OCI-LY7 (cell line): ENCODE measurements around the gene NFIA. TPM values are rescaled to one million over a fixed set of nuclear protein-coding genes. Genes with fewer than 3 reads are reported as not detected.

Experiments
- BruUV-seq: library from RNA; stranded (reverse); fragments of 400-500 nt; replicated peaks from 2 replicates; lab custom pipeline; 2021; lab: Mats Ljungman, UMichigan
- CTCF ChIA-PET: fragments of 300-600 bp; sonication (Branson Sonifier 250); formaldehyde crosslinking; loops from one replicate; lab custom pipeline; 2022; ENCODE audit warnings: antibody characterized with exemption; ENCODE audit not compliant: unreplicated experiment; lab: Charles Lee
- POLR2A ChIA-PET: fragments of 300-600 bp; sonication (Branson Sonifier 250); formaldehyde crosslinking; loops from one replicate; lab custom pipeline; 2022; ENCODE audit warnings: antibody characterized with exemption; lab: Charles Lee
- DNase-seq: peaks from one replicate; pipeline ENCODE4 v3.0.0-alpha.2; 2015; ENCODE audit warnings: low spot score
- H2AFZ ChIP-seq: fragments of 200-600 bp; sonication (generic), shearing (Covaris generic); 2 replicates; pipeline ENCODE4 v1.6.1; 2014; ENCODE audit warnings: mild to moderate bottlenecking, antibody characterized with exemption, low read length, moderate library complexity
- H3K27ac ChIP-seq: fragments of 200-600 bp; sonication (generic); 2 replicates; pipeline ENCODE4 v1.5.1; 2014; ENCODE audit warnings: mixed run types, low read depth, mild to moderate bottlenecking, moderate library complexity, low read length, inconsistent platforms; ENCODE audit not compliant: poor library complexity, severe bottlenecking
- H3K36me3 ChIP-seq: fragments of 200-600 bp; sonication (generic); 2 replicates; pipeline ENCODE4 v1.6.1; 2014; ENCODE audit warnings: mild to moderate bottlenecking, antibody characterized with exemption, low read length, moderate library complexity, mixed read lengths; ENCODE audit not compliant: insufficient read depth
- H3K4me1 ChIP-seq: fragments of 200-600 bp; sonication (generic); 2 replicates; pipeline ENCODE4 v1.5.1; 2014; ENCODE audit warnings: mild to moderate bottlenecking, low read length; ENCODE audit not compliant: insufficient read depth, poor library complexity, severe bottlenecking
- H3K4me2 ChIP-seq: fragments of 200-600 bp; sonication (generic); 2 replicates; pipeline ENCODE4 v1.6.1; 2014; ENCODE audit warnings: mild to moderate bottlenecking, low read length
- H3K4me3 ChIP-seq: fragments of 200-600 bp; sonication (generic); 2 replicates; pipeline ENCODE4 v1.5.1; 2014; ENCODE audit warnings: mild to moderate bottlenecking, low read depth, low read length; ENCODE audit not compliant: poor library complexity, severe bottlenecking
- H3K79me2 ChIP-seq: fragments of 200-600 bp; sonication (generic); 2 replicates; pipeline ENCODE4 v1.6.1; 2016; ENCODE audit warnings: low read depth, mild to moderate bottlenecking, low read length, moderate library complexity, mixed read lengths; ENCODE audit not compliant: insufficient read depth
- H3K9me2 ChIP-seq: fragments of 200-600 bp; sonication (generic); 2 replicates; pipeline ENCODE4 v1.6.1; 2016; ENCODE audit warnings: mild to moderate bottlenecking, low read length, mixed read lengths; ENCODE audit not compliant: insufficient read depth
- H3K9me3 ChIP-seq: fragments of 200-600 bp; sonication (generic); 2 replicates; pipeline ENCODE4 v1.6.1; 2014; ENCODE audit warnings: mild to moderate bottlenecking, mixed run types, low read length, mixed read lengths
- H4K20me1 ChIP-seq: fragments of 200-600 bp; sonication (generic); 2 replicates; pipeline ENCODE4 v1.6.1; 2014; ENCODE audit warnings: mild to moderate bottlenecking, antibody characterized with exemption, low read length, moderate library complexity, mixed read lengths; ENCODE audit not compliant: insufficient read depth
- EZH2phosphoT487 ChIP-seq: fragments of 200-600 bp; sonication (generic); IDR thresholded peaks from 2 replicates; pipeline ENCODE4 v1.6.1; 2018; ENCODE audit warnings: low read depth, borderline replicate concordance, mild to moderate bottlenecking, mixed run types, antibody characterized with exemption, low read length, moderate library complexity, mixed read lengths
- intact Hi-C: fragments of 100-400 bp; cut with micrococcal nuclease; formaldehyde crosslinking; loops from one replicate; pipeline ENCODE4 v1.10.0; 2022; ENCODE audit not compliant: unreplicated experiment
- total RNA-seq, 2 experiments: library from RNA; depleted of rRNA in 1 of 2; stranded (reverse); fragments of >200 nt in 1 of 2; shearing (Covaris generic) in 1 of 2; gene quantifications; 2 replicates each; pipeline ENCODE4 v1.2.3, GENCODE V29; 2014 to 2022
- TF ChIP-seq, protein P1 (sequence below): fragments of 200-600 bp; sonication (generic); conservative IDR thresholded peaks from 2 replicates; pipeline ENCODE4 v1.5.1; 2014; ENCODE audit warnings: mild to moderate bottlenecking, antibody characterized with exemption, low read length, moderate library complexity, mixed read lengths

The NFIA gene
- total RNA-seq, 2 experiments from 2014 or later: 2.8 to 18.8 TPM

- CTCF ChIA-PET: no interaction called here
- no peak for DNase-seq
- Histone ChIP-seq H3K4me2 (no peak overlapping the region), H4K20me1 (no peaks in the 10 kb centered on the region), H3K4me1 (no peaks in the 10 kb centered on the region), H3K27ac (no peak overlapping the region), H3K9me3 (no peaks in the 10 kb centered on the region), H3K36me3 (no peaks in the 10 kb centered on the region), H2AFZ (no peak overlapping the region), H3K4me3 (no peak overlapping the region), H3K79me2 (no peaks in the 10 kb centered on the region), H3K9me2 (no peaks in the 10 kb centered on the region)
- TF ChIP-seq EZH2phosphoT487: no peak
- TF ChIP-seq, protein P1, sequence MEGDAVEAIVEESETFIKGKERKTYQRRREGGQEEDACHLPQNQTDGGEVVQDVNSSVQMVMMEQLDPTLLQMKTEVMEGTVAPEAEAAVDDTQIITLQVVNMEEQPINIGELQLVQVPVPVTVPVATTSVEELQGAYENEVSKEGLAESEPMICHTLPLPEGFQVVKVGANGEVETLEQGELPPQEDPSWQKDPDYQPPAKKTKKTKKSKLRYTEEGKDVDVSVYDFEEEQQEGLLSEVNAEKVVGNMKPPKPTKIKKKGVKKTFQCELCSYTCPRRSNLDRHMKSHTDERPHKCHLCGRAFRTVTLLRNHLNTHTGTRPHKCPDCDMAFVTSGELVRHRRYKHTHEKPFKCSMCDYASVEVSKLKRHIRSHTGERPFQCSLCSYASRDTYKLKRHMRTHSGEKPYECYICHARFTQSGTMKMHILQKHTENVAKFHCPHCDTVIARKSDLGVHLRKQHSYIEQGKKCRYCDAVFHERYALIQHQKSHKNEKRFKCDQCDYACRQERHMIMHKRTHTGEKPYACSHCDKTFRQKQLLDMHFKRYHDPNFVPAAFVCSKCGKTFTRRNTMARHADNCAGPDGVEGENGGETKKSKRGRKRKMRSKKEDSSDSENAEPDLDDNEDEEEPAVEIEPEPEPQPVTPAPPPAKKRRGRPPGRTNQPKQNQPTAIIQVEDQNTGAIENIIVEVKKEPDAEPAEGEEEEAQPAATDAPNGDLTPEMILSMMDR: no peak
- POLR2A ChIA-PET: no interaction called here
- intact Hi-C loops: no loop called here
- BruUV-seq: no TSS peak
These were observed 225.2 kb downstream of the NFIA start for GRCh38 chr1:61307422-61308142.

- Histone ChIP-seq H3K4me3 (no peak overlapping the region), H2AFZ (no peak overlapping the region), H3K9me3 (no peaks in the 10 kb centered on the region), H3K36me3 (no peaks in the 10 kb centered on the region), H3K79me2 (no peaks in the 10 kb centered on the region), H3K4me2 (no peak overlapping the region), H3K27ac (no peak overlapping the region), H4K20me1 (no peaks in the 10 kb centered on the region), H3K9me2 (no peaks in the 10 kb centered on the region), H3K4me1 (no peaks in the 10 kb centered on the region)
- BruUV-seq: no TSS peak
- CTCF ChIA-PET: no interaction called here
- intact Hi-C loops: no loop called here
- TF ChIP-seq, protein P1: no peak
- no peak for TF ChIP-seq EZH2phosphoT487
- DNase-seq: no peak
- POLR2A ChIA-PET: no interaction called here
These were observed 227.7 kb downstream of the NFIA start for GRCh38 chr1:61310057-61310456.

DNA sequence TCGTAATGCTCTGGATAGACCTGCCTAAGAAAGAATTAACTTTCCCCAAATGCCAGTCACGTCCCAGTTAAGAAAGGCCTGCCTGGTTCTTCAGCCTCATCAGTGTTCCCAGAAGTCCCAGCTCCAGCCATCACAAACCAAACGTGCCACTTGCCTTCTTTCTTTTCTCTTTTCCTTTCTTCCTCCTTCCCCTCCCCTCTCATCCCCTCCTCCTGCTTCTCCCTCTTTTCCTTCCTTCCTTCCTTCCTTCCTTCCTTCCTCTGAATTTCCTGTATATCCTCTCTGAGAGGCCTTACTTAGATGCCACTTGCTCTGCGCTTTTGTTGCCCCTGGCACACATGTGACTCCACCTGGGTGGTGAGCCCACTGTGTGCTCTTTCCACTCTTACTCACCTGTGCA, 228.2 kb downstream of the NFIA start:
- H3K4me3 ChIP-seq: no peak overlapping the region
- H3K9me2 ChIP-seq: no peaks in the 10 kb centered on the region
- TF ChIP-seq EZH2phosphoT487: no peak
- TF ChIP-seq, protein P1: no peak
- intact Hi-C loops: no loop called here
- ChIA-PET POLR2A (no interaction called here), CTCF (no interaction called here)
- H3K9me3 ChIP-seq: no peaks in the 10 kb centered on the region
- H3K4me2 ChIP-seq: no peak overlapping the region
- H3K36me3 ChIP-seq: no peaks in the 10 kb centered on the region
- H2AFZ ChIP-seq: no peak overlapping the region
- DNase-seq: no peak
- no peaks in the 10 kb centered on the region for H4K20me1 ChIP-seq
- H3K79me2 ChIP-seq: no peaks in the 10 kb centered on the region
- BruUV-seq: no TSS peak
- H3K27ac ChIP-seq: no peak overlapping the region
- H3K4me1 ChIP-seq: no peaks in the 10 kb centered on the region
